ENCODE data around the gene XKR8. TPM values are rescaled to one million over a fixed set of nuclear protein-coding genes. Genes with fewer than 3 reads are reported as not detected.
"Not testable (repeated sequence)": the region's sequence is repeated elsewhere in the genome, so short reads cannot be mapped to it uniquely, and the experiment has no call there.

Gene XKR8
- total RNA-seq, 2 experiments from 2014 or later = 0.38 to 2.3 TPM

DNA sequence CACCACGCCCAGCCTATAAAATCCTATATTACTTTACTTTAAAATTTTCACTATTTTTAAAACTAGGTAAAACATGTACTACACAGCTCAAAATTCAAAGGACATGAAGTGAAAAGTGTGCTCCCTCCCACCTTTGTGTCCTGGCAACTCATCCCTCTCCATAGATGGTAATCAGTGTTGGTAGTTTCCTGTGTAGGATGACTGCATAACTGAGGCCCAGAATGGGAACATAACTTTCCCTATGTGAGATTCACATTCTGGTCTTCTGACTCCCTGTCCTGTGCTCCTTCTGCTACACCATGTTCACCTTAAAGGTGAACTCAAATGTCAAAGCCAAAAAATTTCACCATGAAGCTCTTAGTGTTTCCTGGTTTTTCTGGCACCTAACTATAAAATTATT, 39.3 kb downstream of the XKR8 start:
- Histone ChIP-seq H3K4me1 (ENCODE audit: insufficient read depth, low read length, poor library complexity, severe bottlenecking) (no peaks in the 10 kb centered on the region), H3K36me3 (ENCODE audit: insufficient read depth, low read length) (peaks cover 79% of the 10 kb centered on the region), H3K4me2 (ENCODE audit: low read length) (no peak overlapping the region), H3K9me2 (ENCODE audit: insufficient read depth, low read length) (no peaks in the 10 kb centered on the region), H3K27ac (ENCODE audit: low read depth, low read length, poor library complexity, severe bottlenecking) (no peak overlapping the region), H2AFZ (ENCODE audit: low read length) (no peak overlapping the region), H3K79me2 (ENCODE audit: insufficient read depth, low read depth, low read length) (no peaks in the 10 kb centered on the region), H4K20me1 (ENCODE audit: insufficient read depth, low read length) (no peaks in the 10 kb centered on the region), H3K4me3 (ENCODE audit: low read depth, low read length, poor library complexity, severe bottlenecking) (no peak overlapping the region), H3K9me3 (ENCODE audit: low read length) (no peaks in the 10 kb centered on the region)
- BruUV-seq (replicated peaks) = no TSS peak
- ChIA-PET CTCF (ENCODE audit: unreplicated experiment) (no interaction called here), POLR2A (interaction anchor here (0.5 to 0.6 kb wide), 2 partner anchors 11 to 24 kb away, joined by 3 to 4 read pairs; no protein-coding TSS in a partner anchor)
- no peak for TF ChIP-seq EZH2phosphoT487 (IDR thresholded peaks at IDR 0.05; ENCODE audit: borderline replicate concordance, low read depth, low read length)
- TF ChIP-seq, protein P1, sequence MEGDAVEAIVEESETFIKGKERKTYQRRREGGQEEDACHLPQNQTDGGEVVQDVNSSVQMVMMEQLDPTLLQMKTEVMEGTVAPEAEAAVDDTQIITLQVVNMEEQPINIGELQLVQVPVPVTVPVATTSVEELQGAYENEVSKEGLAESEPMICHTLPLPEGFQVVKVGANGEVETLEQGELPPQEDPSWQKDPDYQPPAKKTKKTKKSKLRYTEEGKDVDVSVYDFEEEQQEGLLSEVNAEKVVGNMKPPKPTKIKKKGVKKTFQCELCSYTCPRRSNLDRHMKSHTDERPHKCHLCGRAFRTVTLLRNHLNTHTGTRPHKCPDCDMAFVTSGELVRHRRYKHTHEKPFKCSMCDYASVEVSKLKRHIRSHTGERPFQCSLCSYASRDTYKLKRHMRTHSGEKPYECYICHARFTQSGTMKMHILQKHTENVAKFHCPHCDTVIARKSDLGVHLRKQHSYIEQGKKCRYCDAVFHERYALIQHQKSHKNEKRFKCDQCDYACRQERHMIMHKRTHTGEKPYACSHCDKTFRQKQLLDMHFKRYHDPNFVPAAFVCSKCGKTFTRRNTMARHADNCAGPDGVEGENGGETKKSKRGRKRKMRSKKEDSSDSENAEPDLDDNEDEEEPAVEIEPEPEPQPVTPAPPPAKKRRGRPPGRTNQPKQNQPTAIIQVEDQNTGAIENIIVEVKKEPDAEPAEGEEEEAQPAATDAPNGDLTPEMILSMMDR (conservative IDR thresholded peaks at IDR 0.05; ENCODE audit: low read length) = no peak
- no peak for DNase-seq (ENCODE audit: low spot score)
- intact Hi-C loops (cut with micrococcal nuclease; ENCODE audit: unreplicated experiment) = no loop called here

DNA sequence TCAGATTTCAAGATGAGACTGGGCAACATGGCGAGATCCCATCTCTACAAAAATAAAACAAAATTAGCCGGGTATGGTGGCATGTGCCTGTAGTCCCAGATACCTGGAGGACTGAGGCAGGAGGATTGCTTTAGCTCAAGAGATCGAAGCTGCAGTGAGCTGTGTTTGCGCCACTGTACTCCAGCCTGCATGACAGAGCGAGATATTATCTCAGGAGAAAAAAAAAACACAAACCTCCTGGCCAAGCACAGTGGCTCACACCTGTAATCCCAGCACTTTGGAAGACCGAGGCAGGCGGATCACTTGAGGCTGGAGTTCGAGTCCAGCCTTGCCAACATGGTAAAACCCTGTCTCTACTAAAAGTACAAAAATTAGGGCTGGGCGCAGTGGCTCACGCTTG, 42.8 kb downstream of the XKR8 start:
- intact Hi-C loops (cut with micrococcal nuclease; ENCODE audit: unreplicated experiment) = no loop called here
- Histone ChIP-seq H3K79me2 (ENCODE audit: insufficient read depth, low read depth, low read length) (no peaks in the 10 kb centered on the region), H3K27ac (ENCODE audit: low read depth, low read length, poor library complexity, severe bottlenecking) (no peak overlapping the region), H3K36me3 (ENCODE audit: insufficient read depth, low read length) (peaks cover 72% of the 10 kb centered on the region), H3K9me3 (ENCODE audit: low read length) (no peaks in the 10 kb centered on the region), H4K20me1 (ENCODE audit: insufficient read depth, low read length) (no peaks in the 10 kb centered on the region), H2AFZ (ENCODE audit: low read length) (no peak overlapping the region), H3K9me2 (ENCODE audit: insufficient read depth, low read length) (no peaks in the 10 kb centered on the region), H3K4me2 (ENCODE audit: low read length) (no peak overlapping the region), H3K4me1 (ENCODE audit: insufficient read depth, low read length, poor library complexity, severe bottlenecking) (no peaks in the 10 kb centered on the region), H3K4me3 (ENCODE audit: low read depth, low read length, poor library complexity, severe bottlenecking) (no peak overlapping the region)
- no peak for TF ChIP-seq EZH2phosphoT487 (IDR thresholded peaks at IDR 0.05; ENCODE audit: borderline replicate concordance, low read depth, low read length)
- TF ChIP-seq, protein P1 (conservative IDR thresholded peaks at IDR 0.05; ENCODE audit: low read length) = no peak
- ChIA-PET POLR2A (interaction anchor here (0.6 kb wide), 1 partner anchor 185 kb away, joined by 3 read pairs; no protein-coding TSS in a partner anchor), CTCF (ENCODE audit: unreplicated experiment) (no interaction called here)
- no peak for DNase-seq (ENCODE audit: low spot score)
- no TSS peak for BruUV-seq (replicated peaks)

GRCh38 chr1:28003117-28003516, 43.3 kb downstream of the XKR8 start:
- H3K9me2 ChIP-seq (ENCODE audit: insufficient read depth, low read length); H3K27ac ChIP-seq (ENCODE audit: low read depth, low read length, poor library complexity, severe bottlenecking); CTCF ChIA-PET (ENCODE audit: unreplicated experiment); H2AFZ ChIP-seq (ENCODE audit: low read length); H3K9me3 ChIP-seq (ENCODE audit: low read length); intact Hi-C loops (cut with micrococcal nuclease; ENCODE audit: unreplicated experiment); DNase-seq (ENCODE audit: low spot score); H3K4me2 ChIP-seq (ENCODE audit: low read length); H3K4me1 ChIP-seq (ENCODE audit: insufficient read depth, low read length, poor library complexity, severe bottlenecking); H3K79me2 ChIP-seq (ENCODE audit: insufficient read depth, low read depth, low read length); H3K4me3 ChIP-seq (ENCODE audit: low read depth, low read length, poor library complexity, severe bottlenecking); H4K20me1 ChIP-seq (ENCODE audit: insufficient read depth, low read length); BruUV-seq (replicated peaks): not testable (repeated sequence)
- POLR2A ChIA-PET = interaction anchor here (0.6 kb wide), 1 partner anchor 184 kb away, joined by 3 read pairs; no protein-coding TSS in a partner anchor
- H3K36me3 ChIP-seq (ENCODE audit: insufficient read depth, low read length) = peaks cover 72% of the 10 kb centered on the region
